Progenitor cell of endocrine pancreas (in vitro differentiated cells): ENCODE measurements around the gene DHODH. TPM values are rescaled to one million over a fixed set of nuclear protein-coding genes. Genes with fewer than 3 reads are reported as not detected.

Source experiments
- DNase-seq: peaks from one replicate; pipeline ENCODE4 v3.0.0; 2021; ENCODE audit warnings: low spot score; ENCODE audit not compliant: unreplicated experiment
- H3K27ac Mint-ChIP-seq: 2 replicates; pipeline ENCODE4 v1.8.0; 2021; ENCODE audit warnings: mild to moderate bottlenecking, moderate library complexity, mixed read lengths
- H3K27me3 Mint-ChIP-seq: 2 replicates; pipeline ENCODE4 v1.8.0; 2021; ENCODE audit warnings: mixed read lengths
- H3K36me3 Mint-ChIP-seq: 2 replicates; pipeline ENCODE4 v1.8.0; 2022; ENCODE audit warnings: mixed read lengths; ENCODE audit not compliant: insufficient read depth
- H3K4me1 Mint-ChIP-seq: 2 replicates; pipeline ENCODE4 v1.8.0; 2021; ENCODE audit warnings: low read depth, mixed read lengths
- H3K4me3 Mint-ChIP-seq: 2 replicates; pipeline ENCODE4 v1.8.0; 2021; ENCODE audit warnings: low read depth, mild to moderate bottlenecking, moderate library complexity, mixed read lengths
- H3K9me3 Mint-ChIP-seq: 2 replicates; pipeline ENCODE4 v1.8.0; 2021; ENCODE audit warnings: low read depth, mixed read lengths
- CTCF ChIP-seq: fragments of 200-600 bp; sonication (generic); IDR thresholded peaks from one replicate; pipeline ENCODE4 v1.5.0; 2021; ENCODE audit warnings: antibody characterized with exemption, mild to moderate bottlenecking; ENCODE audit not compliant: unreplicated experiment
- total RNA-seq: library from RNA; stranded (reverse); gene quantifications from 2 replicates; pipeline ENCODE4 v1.2.1, GENCODE V29; 2021

DHODH gene
- total RNA-seq, 1 donor from 2014 or later, result 13.4 TPM

DNA sequence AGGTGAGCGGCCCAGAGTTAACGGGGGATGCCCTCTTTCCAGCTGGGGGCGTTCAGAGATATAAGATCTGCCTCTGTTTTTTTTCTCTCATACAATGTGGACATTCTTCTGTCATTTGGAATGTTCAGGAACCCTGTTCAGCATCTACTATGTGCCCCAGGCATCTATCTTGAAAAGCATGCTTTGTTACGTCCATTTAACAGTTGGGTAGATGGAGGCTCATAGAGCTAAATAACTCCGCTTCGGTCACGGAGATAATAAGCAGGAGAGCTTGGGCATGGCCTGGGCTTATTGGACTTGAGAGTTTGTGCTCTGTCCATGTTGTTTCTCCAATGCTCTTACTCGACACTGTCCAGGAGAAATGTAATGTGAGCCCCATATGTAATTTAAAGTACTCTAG lies 6.1 kb downstream of the DHODH start:
- peaks cover 7% of the 10 kb centered on the region for H3K4me1 Mint-ChIP-seq
- no peaks in the 10 kb centered on the region for H3K9me3 Mint-ChIP-seq
- no peak for TF ChIP-seq CTCF
- DNase-seq, result no peak
- no peak overlapping the region for H3K27ac Mint-ChIP-seq
- H3K27me3 Mint-ChIP-seq, result no peaks in the 10 kb centered on the region
- H3K4me3 Mint-ChIP-seq, result no peak overlapping the region
- H3K36me3 Mint-ChIP-seq, result peaks cover 14% of the 10 kb centered on the region

DNA sequence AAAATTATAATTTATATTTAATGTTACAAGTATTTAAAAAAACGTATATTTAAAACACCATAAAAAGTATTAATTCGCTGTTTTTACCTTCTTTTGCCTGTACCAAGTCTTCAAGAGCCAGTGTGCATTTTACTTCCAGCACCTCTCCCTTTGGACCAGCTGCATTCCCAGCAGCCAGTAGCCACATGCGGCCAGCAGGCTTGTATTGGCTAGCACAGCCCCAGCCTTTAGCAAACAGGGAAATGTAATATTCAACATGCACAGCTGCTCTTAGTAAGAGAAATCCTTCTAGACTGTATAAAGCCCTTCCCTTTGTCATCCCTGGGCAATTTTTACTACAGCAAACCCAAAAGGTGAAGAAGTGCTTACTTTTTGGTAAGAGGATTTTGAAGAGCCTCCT lies 6.6 kb downstream of the DHODH start:
- Mint-ChIP-seq H3K27me3 (no peaks in the 10 kb centered on the region), H3K4me1 (peaks cover 7% of the 10 kb centered on the region), H3K9me3 (no peaks in the 10 kb centered on the region), H3K27ac (no peak overlapping the region), H3K36me3 (peaks cover 14% of the 10 kb centered on the region), H3K4me3 (no peak overlapping the region)
- no peak for DNase-seq
- no peak for TF ChIP-seq CTCF

GRCh38 chr16:72018470-72018869 lies 9.9 kb downstream of the DHODH start:
- DNase-seq, result no peak
- Mint-ChIP-seq H3K36me3 (peaks cover 18% of the 10 kb centered on the region), H3K27ac (no peak overlapping the region), H3K4me3 (no peak overlapping the region), H3K9me3 (no peaks in the 10 kb centered on the region), H3K4me1 (peaks cover 7% of the 10 kb centered on the region), H3K27me3 (no peaks in the 10 kb centered on the region)
- no peak for TF ChIP-seq CTCF

- Mint-ChIP-seq H3K27me3 (no peaks in the 10 kb centered on the region), H3K9me3 (no peaks in the 10 kb centered on the region), H3K27ac (no peak overlapping the region), H3K4me3 (no peak overlapping the region), H3K36me3 (peaks cover 20% of the 10 kb centered on the region), H3K4me1 (no peaks in the 10 kb centered on the region)
- peak; percentile 28 for DNase-seq
- peak; percentile 61 for TF ChIP-seq CTCF
Measured at GRCh38 chr16:72021043-72021442, 12.5 kb downstream of the DHODH start.

DNA sequence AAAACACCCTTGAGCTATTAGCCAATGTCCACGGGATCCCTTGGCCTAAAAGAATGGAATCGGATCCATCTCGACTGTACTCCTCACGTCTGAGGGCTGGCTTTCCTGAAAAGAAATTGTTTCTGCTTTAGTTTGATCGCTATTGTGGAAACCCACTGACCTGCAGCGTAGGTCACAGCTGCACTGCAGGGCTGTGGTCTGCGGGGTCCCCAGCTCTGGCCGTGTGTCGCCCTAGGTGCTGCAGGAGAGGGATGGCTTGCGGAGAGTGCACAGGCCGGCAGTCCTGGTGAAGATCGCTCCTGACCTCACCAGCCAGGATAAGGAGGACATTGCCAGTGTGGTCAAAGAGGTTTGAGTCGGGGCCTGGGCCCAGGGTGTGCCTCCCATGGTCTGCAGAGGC lies 13.6 kb downstream of the DHODH start:
- DNase-seq, result no peak
- no peak overlapping the region for H3K4me3 Mint-ChIP-seq
- no peak overlapping the region for H3K27ac Mint-ChIP-seq
- no peaks in the 10 kb centered on the region for H3K27me3 Mint-ChIP-seq
- H3K36me3 Mint-ChIP-seq, result peaks cover 17% of the 10 kb centered on the region
- H3K9me3 Mint-ChIP-seq, result no peaks in the 10 kb centered on the region
- no peaks in the 10 kb centered on the region for H3K4me1 Mint-ChIP-seq
- no peak for TF ChIP-seq CTCF
